ENCODE measurements around the gene CENPH. TPM values are rescaled to one million over a fixed set of nuclear protein-coding genes. Genes with fewer than 3 reads are reported as not detected.

CENPH gene
- total and polyA plus RNA-seq, 2 of the 13 experiments (the other 11 are each of a cell fraction or from before 2014, with no cell fraction given) = 11.2 to 28.8 TPM

GRCh38 chr5:69217548-69218526 lies 28.5 kb downstream of the CENPH start (continued):
- TF ChIP-seq, protein P1, sequence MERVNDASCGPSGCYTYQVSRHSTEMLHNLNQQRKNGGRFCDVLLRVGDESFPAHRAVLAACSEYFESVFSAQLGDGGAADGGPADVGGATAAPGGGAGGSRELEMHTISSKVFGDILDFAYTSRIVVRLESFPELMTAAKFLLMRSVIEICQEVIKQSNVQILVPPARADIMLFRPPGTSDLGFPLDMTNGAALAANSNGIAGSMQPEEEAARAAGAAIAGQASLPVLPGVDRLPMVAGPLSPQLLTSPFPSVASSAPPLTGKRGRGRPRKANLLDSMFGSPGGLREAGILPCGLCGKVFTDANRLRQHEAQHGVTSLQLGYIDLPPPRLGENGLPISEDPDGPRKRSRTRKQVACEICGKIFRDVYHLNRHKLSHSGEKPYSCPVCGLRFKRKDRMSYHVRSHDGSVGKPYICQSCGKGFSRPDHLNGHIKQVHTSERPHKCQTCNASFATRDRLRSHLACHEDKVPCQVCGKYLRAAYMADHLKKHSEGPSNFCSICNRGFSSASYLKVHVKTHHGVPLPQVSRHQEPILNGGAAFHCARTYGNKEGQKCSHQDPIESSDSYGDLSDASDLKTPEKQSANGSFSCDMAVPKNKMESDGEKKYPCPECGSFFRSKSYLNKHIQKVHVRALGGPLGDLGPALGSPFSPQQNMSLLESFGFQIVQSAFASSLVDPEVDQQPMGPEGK (CRISPR knock-in tag; IDR thresholded peaks at IDR 0.05) = peak; percentile 67
- no peak for TF ChIP-seq ATM (IDR thresholded peaks at IDR 0.05; ENCODE audit: borderline replicate concordance)
- TF ChIP-seq, protein P2, sequence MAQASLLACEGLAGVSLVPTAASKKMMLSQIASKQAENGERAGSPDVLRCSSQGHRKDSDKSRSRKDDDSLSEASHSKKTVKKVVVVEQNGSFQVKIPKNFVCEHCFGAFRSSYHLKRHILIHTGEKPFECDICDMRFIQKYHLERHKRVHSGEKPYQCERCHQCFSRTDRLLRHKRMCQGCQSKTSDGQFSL (CRISPR knock-in tag; IDR thresholded peaks at IDR 0.05) = no peak
- TF ChIP-seq ZNF619 (CRISPR knock-in tag; IDR thresholded peaks at IDR 0.05) = peak; percentile 92; the same call in 1 of the 2 replicates
- TF ChIP-seq HOXA3 (CRISPR knock-in tag; IDR thresholded peaks at IDR 0.05) = peak; percentile 87
- no peak for TF ChIP-seq ZBTB14 (CRISPR knock-in tag; IDR thresholded peaks at IDR 0.05)
- 0 out of 2 replicates have a peak, but pooled peaks have one; percentile 66 for TF ChIP-seq ZNF737 (CRISPR knock-in tag; IDR thresholded peaks at IDR 0.05; ENCODE audit: borderline replicate concordance)
- no peak; the same call in 1 of the 2 replicates for TF ChIP-seq TFDP1 (CRISPR knock-in tag; IDR thresholded peaks at IDR 0.05; ENCODE audit: borderline replicate concordance)
- no peak for TF ChIP-seq CHCHD3 (CRISPR knock-in tag; IDR thresholded peaks at IDR 0.05)
- no peak for TF ChIP-seq ZNF720 (CRISPR knock-in tag; IDR thresholded peaks at IDR 0.05)
- peak; percentile 52; the same call in 1 of the 2 replicates for TF ChIP-seq IRF2 (CRISPR knock-in tag; IDR thresholded peaks at IDR 0.05)
- TF ChIP-seq ARHGAP35 (CRISPR knock-in tag; IDR thresholded peaks at IDR 0.05; ENCODE audit: borderline replicate concordance) = peak; percentile 85; the same call in 1 of the 2 replicates
- no peak for TF ChIP-seq BHLHE40 (IDR thresholded peaks at IDR 0.05; ENCODE audit: low read length)
- peak; percentile 18 for TF ChIP-seq ZNF629 (CRISPR knock-in tag; conservative IDR thresholded peaks at IDR 0.05)
- 0 out of 2 replicates have a peak, but pooled peaks have one; percentile 51 for TF ChIP-seq CBX5 (CRISPR knock-in tag; IDR thresholded peaks at IDR 0.05; ENCODE audit: borderline replicate concordance)
- TF ChIP-seq NR0B2 (CRISPR knock-in tag; IDR thresholded peaks at IDR 0.05) = peak; percentile 92
- TF ChIP-seq MED1 (CRISPR knock-in tag; IDR thresholded peaks at IDR 0.05) = peak; percentile 62
- peak; percentile 69; the same call in 1 of the 2 replicates for TF ChIP-seq ZNF441 (CRISPR knock-in tag; IDR thresholded peaks at IDR 0.05; ENCODE audit: borderline replicate concordance)
- TF ChIP-seq ZNF530 (CRISPR knock-in tag; IDR thresholded peaks at IDR 0.05; ENCODE audit: low read depth) = 0 out of 2 replicates have a peak, but pooled peaks have one; percentile 53
- TF ChIP-seq, protein P3, sequence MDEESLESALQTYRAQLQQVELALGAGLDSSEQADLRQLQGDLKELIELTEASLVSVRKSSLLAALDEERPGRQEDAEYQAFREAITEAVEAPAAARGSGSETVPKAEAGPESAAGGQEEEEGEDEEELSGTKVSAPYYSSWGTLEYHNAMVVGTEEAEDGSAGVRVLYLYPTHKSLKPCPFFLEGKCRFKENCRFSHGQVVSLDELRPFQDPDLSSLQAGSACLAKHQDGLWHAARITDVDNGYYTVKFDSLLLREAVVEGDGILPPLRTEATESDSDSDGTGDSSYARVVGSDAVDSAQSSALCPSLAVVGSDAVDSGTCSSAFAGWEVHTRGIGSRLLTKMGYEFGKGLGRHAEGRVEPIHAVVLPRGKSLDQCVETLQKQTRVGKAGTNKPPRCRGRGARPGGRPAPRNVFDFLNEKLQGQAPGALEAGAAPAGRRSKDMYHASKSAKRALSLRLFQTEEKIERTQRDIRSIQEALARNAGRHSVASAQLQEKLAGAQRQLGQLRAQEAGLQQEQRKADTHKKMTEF (CRISPR knock-in tag; IDR thresholded peaks at IDR 0.05) = peak; percentile 88
- peak; percentile 78 for TF ChIP-seq SP2 (CRISPR knock-in tag; IDR thresholded peaks at IDR 0.05)
- TF ChIP-seq ZNF335 (CRISPR knock-in tag; IDR thresholded peaks at IDR 0.05) = peak; percentile 74; the same call in 1 of the 2 replicates

Data from HepG2 (cell line).